GM12891 (cell line): ENCODE data around the gene NREP.

Source experiments
- POLR2A ChIP-seq: IDR thresholded peaks from 2 replicates; pipeline ENCODE4 v1.6.1; 2011; ENCODE audit warnings: low read depth, low read length, control low read depth
- POLR2AphosphoS5 ChIP-seq: IDR thresholded peaks from 2 replicates; pipeline ENCODE4 v1.6.1; 2011; ENCODE audit warnings: low read depth, low read length, control low read depth

DNA sequence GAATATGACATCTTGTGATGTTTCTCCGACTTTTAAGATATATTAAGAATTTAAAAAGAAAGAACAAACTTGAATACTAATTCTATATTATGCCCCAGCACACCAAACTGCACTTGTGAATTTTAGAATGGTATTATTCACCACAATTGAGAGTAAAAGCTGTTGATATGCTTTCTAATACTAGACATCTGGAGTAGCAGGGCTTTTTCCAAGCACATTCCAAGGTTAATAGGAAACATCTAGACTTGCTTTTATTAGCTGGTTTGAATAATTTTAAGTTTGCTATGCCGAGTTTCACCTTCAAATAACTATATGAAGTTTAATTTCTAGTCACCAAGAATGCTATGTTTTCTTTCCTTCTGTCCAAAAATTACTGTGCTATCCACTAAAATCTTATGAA is 13.5 kb downstream of the NREP start:
- TF ChIP-seq POLR2A (no peak), POLR2AphosphoS5 (no peak)
